ENCODE data around the gene GNG13.
"Not testable (repeated sequence)": the region's sequence is repeated elsewhere in the genome, so short reads cannot be mapped to it uniquely, and the experiment has no call there.

- not testable (repeated sequence) for TF ChIP-seq CTCF, POLR2A (IDR thresholded peaks at IDR 0.05)
These were observed 36.3 kb upstream of the GNG13 start for GRCh38 chr16:836822-837221.

Measured in body of pancreas (tissue), 4 donors.